H1 (cell line): ENCODE measurements around the gene UTS2R. TPM values are rescaled to one million over a fixed set of nuclear protein-coding genes. Genes with fewer than 3 reads are reported as not detected.

ENCODE experiments used
- CTCF ChIA-PET: fragments of 300-600 bp; sonication (Branson Sonifier 250); formaldehyde crosslinking; loops from one replicate; lab custom pipeline; 2021; ENCODE audit not compliant: partially characterized antibody; lab: Charles Lee
- POLR2A ChIA-PET: fragments of 300-600 bp; sonication (Branson Sonifier 250); formaldehyde crosslinking; loops from one replicate; lab custom pipeline; 2021; ENCODE audit warnings: inconsistent platforms; ENCODE audit not compliant: partially characterized antibody; lab: Charles Lee
- DNase-seq, 2 experiments: peaks; one replicate each; pipeline versions ENCODE4 v3.0.0 to v3.0.0-alpha.2; 2010 to 2022; ENCODE audit warnings: low spot score in 2 of 2, low read depth in 1 of 2, mixed read lengths in 1 of 2
- FAIRE-seq: peaks from 2 replicates; lab custom pipeline; 2011; peaks lifted over from hg19 to GRCh38; lab: Jason Lieb, UNC
- H2AFZ ChIP-seq: 2 replicates; pipeline ENCODE4 v1.8.1; 2012; ENCODE audit warnings: low read length, inconsistent platforms
- H2AK5ac ChIP-seq: 2 replicates; pipeline ENCODE4 v1.6.1; 2013; ENCODE audit warnings: low read depth, low read length
- H2BK120ac ChIP-seq: replicated peaks from 2 replicates; pipeline ENCODE3; 2013; ENCODE audit warnings: low read depth, low read length, inconsistent platforms
- H2BK12ac ChIP-seq: 2 replicates; pipeline ENCODE4 v1.6.1; 2013; ENCODE audit warnings: low read depth, low read length
- H2BK15ac ChIP-seq: 2 replicates; pipeline ENCODE4 v1.6.1; 2013; ENCODE audit warnings: low read length
- H2BK20ac ChIP-seq: 2 replicates; pipeline ENCODE4 v1.6.1; 2013; ENCODE audit warnings: low read length
- H2BK5ac ChIP-seq: 2 replicates; pipeline ENCODE4 v1.6.1; 2013; ENCODE audit warnings: low read depth, low read length
- H3K14ac ChIP-seq: 2 replicates; pipeline ENCODE4 v1.6.1; 2013; ENCODE audit warnings: inconsistent platforms; ENCODE audit not compliant: insufficient read length
- H3K18ac ChIP-seq: 2 replicates; pipeline ENCODE4 v1.6.1; 2013; ENCODE audit warnings: low read length; ENCODE audit errors: extremely low read depth
- H3K23ac ChIP-seq: 2 replicates; pipeline ENCODE4 v1.6.1; 2013; ENCODE audit warnings: inconsistent platforms; ENCODE audit not compliant: insufficient read length
- H3K23me2 ChIP-seq: 2 replicates; pipeline ENCODE4 v1.6.1; 2013; ENCODE audit warnings: low read depth, low read length
- H3K27ac ChIP-seq: 2 replicates; pipeline ENCODE4 v1.6.1; 2011; ENCODE audit warnings: low read depth, low read length, inconsistent platforms
- H3K27me3 ChIP-seq, 4 experiments: replicated peaks in 1 of 4; 1 replicate in 1 of 4; 2 replicates in 3 of 4; pipeline versions ENCODE4 v1.6.1 to v1.8.1; 2011 to 2013; ENCODE audit warnings: low read length in 3 of 4, mild to moderate bottlenecking in 3 of 4, inconsistent platforms in 2 of 4, mixed read lengths in 2 of 4, moderate library complexity in 1 of 4; ENCODE audit not compliant: control insufficient read depth in 3 of 4, insufficient read depth in 3 of 4; ENCODE audit errors: extremely low read depth in 1 of 4
- H3K36me3 ChIP-seq, 4 experiments: 2 replicates each; pipeline versions ENCODE4 v1.6.1 to v1.8.1; 2011 to 2013; ENCODE audit warnings: mild to moderate bottlenecking in 4 of 4, low read length in 3 of 4, moderate library complexity in 2 of 4, control low read depth in 1 of 4, inconsistent platforms in 1 of 4; ENCODE audit not compliant: insufficient read depth in 4 of 4, control insufficient read depth in 2 of 4
- H3K4ac ChIP-seq: replicated peaks from 2 replicates; pipeline ENCODE3; 2013; ENCODE audit warnings: low read length, low read depth, mixed read lengths, inconsistent platforms; ENCODE audit not compliant: insufficient read length
- H3K4me1 ChIP-seq, 4 experiments: replicated peaks in 1 of 4; 1 replicate in 1 of 4; 2 replicates in 3 of 4; pipeline versions ENCODE4 v1.6.1 to v1.8.1; 2011 to 2013; ENCODE audit warnings: low read length in 3 of 4, inconsistent platforms in 2 of 4, mixed read lengths in 1 of 4; ENCODE audit not compliant: insufficient read depth in 4 of 4, control insufficient read depth in 3 of 4
- H3K4me2 ChIP-seq, 2 experiments: 2 replicates each; pipeline versions ENCODE4 v1.6.1 to v1.8.1; 2011 to 2013; ENCODE audit warnings: low read depth in 2 of 2, low read length in 2 of 2, control low read depth in 1 of 2, inconsistent platforms in 1 of 2, mild to moderate bottlenecking in 1 of 2; ENCODE audit not compliant: insufficient read depth in 1 of 2
- H3K4me3 ChIP-seq, 4 experiments: fragments of 200-600, 300-600 bp in 1 of 4; sonication (generic), shearing (Covaris generic), sonication (Bioruptor Twin) in 1 of 4; 2 replicates each; pipeline versions ENCODE4 v1.5.1 to v1.8.1; 2011 to 2016; ENCODE audit warnings: low read length in 4 of 4, low read depth in 3 of 4, control low read depth in 2 of 4, inconsistent platforms in 2 of 4, mild to moderate bottlenecking in 2 of 4, mixed read lengths in 1 of 4, moderate library complexity in 1 of 4; ENCODE audit not compliant: insufficient read depth in 2 of 4; ENCODE audit errors: extremely low read depth in 1 of 4
- H3K56ac ChIP-seq: replicated peaks from 2 replicates; pipeline ENCODE3; 2013; ENCODE audit warnings: low read depth, mild to moderate bottlenecking, mixed read lengths, low read length, inconsistent platforms; ENCODE audit not compliant: insufficient read length
- H3K79me1 ChIP-seq: 2 replicates; pipeline ENCODE4 v1.6.1; 2013; ENCODE audit warnings: low read depth, low read length, control low read depth
- H3K79me2 ChIP-seq, 2 experiments: 2 replicates each; pipeline versions ENCODE4 v1.6.1 to v1.8.1; 2012 to 2013; ENCODE audit warnings: low read length in 2 of 2, mild to moderate bottlenecking in 2 of 2, inconsistent platforms in 1 of 2; ENCODE audit not compliant: insufficient read depth in 2 of 2, control insufficient read depth in 1 of 2
- H3K9ac ChIP-seq, 4 experiments: replicated peaks in 1 of 4; 1 replicate in 1 of 4; 2 replicates in 3 of 4; pipeline versions ENCODE4 v1.6.1 to v1.8.1; 2011 to 2013; ENCODE audit warnings: low read depth in 3 of 4, low read length in 3 of 4, control low read depth in 2 of 4, mild to moderate bottlenecking in 2 of 4, moderate library complexity in 2 of 4, inconsistent platforms in 1 of 4; ENCODE audit errors: extremely low read depth in 1 of 4
- H3K9me3 ChIP-seq, 2 experiments: 2 replicates each; pipeline versions ENCODE4 v1.6.1 to v1.8.1; 2012 to 2013; ENCODE audit warnings: mild to moderate bottlenecking in 2 of 2, moderate library complexity in 2 of 2, control low read depth in 1 of 2, inconsistent platforms in 1 of 2, low read depth in 1 of 2, low read length in 1 of 2, mixed read lengths in 1 of 2; ENCODE audit not compliant: insufficient read depth in 2 of 2
- H4K20me1 ChIP-seq, 2 experiments: replicated peaks in 1 of 2; 2 replicates each; pipeline versions ENCODE3 to v1.8.1; 2011 to 2013; ENCODE audit warnings: inconsistent platforms in 2 of 2, low read length in 2 of 2, mild to moderate bottlenecking in 1 of 2; ENCODE audit not compliant: insufficient read depth in 2 of 2, control insufficient read depth in 1 of 2
- H4K5ac ChIP-seq: 2 replicates; pipeline ENCODE4 v1.6.1; 2013; ENCODE audit warnings: low read length, low read depth, mixed read lengths, inconsistent platforms; ENCODE audit not compliant: insufficient read length
- H4K8ac ChIP-seq: 2 replicates; pipeline ENCODE4 v1.8.0; 2013; ENCODE audit warnings: mild to moderate bottlenecking, moderate library complexity, low read length, inconsistent platforms; ENCODE audit not compliant: insufficient read depth; ENCODE audit errors: extremely low read depth
- H4K91ac ChIP-seq: replicated peaks from 2 replicates; pipeline ENCODE3; 2013; ENCODE audit warnings: low read length, mixed read lengths, inconsistent platforms; ENCODE audit not compliant: insufficient read length
- BRCA1 ChIP-seq: IDR thresholded peaks from 2 replicates; pipeline ENCODE4 v1.6.1; 2012; ENCODE audit warnings: low read depth, low read length, improper control_type of control experiment
- CEBPB ChIP-seq: IDR thresholded peaks from 2 replicates; pipeline ENCODE4 v1.6.1; 2012; ENCODE audit warnings: low read depth, low read length
- EGR1 ChIP-seq: IDR thresholded peaks from 2 replicates; pipeline ENCODE4 v1.6.1; 2011; ENCODE audit warnings: low read depth, low read length, borderline replicate concordance
- EP300 ChIP-seq, 2 experiments: IDR thresholded peaks; 1 replicate in 1 of 2; 2 replicates in 1 of 2; pipeline ENCODE4 v1.6.1; 2011 to 2012; ENCODE audit warnings: low read depth in 2 of 2, low read length in 2 of 2, mild to moderate bottlenecking in 2 of 2, borderline replicate concordance in 1 of 2, inconsistent platforms in 1 of 2, moderate library complexity in 1 of 2
- GABPA ChIP-seq: IDR thresholded peaks from 2 replicates; pipeline ENCODE4 v1.6.1; 2011; ENCODE audit warnings: mild to moderate bottlenecking, low read length, moderate library complexity, borderline replicate concordance; ENCODE audit not compliant: insufficient read depth
- HDAC2 ChIP-seq, 2 experiments: fragments of 300-600 bp in 1 of 2; sonication (generic) in 1 of 2; IDR thresholded peaks; 2 replicates each; pipeline ENCODE4 v1.6.1; 2011 to 2012; ENCODE audit warnings: low read depth in 2 of 2, low read length in 2 of 2, mild to moderate bottlenecking in 2 of 2, moderate library complexity in 2 of 2, borderline replicate concordance in 1 of 2, inconsistent platforms in 1 of 2
- KDM4A ChIP-seq: IDR thresholded peaks from one replicate; pipeline ENCODE4 v1.7.1; 2012; ENCODE audit warnings: low read depth, mild to moderate bottlenecking, moderate library complexity, low read length, inconsistent platforms; ENCODE audit not compliant: severe bottlenecking
- KDM5A ChIP-seq: fragments of 200-600 bp; IDR thresholded peaks from 2 replicates; pipeline ENCODE4 v1.7.1; 2012; ENCODE audit warnings: mild to moderate bottlenecking, low read length, inconsistent platforms, mixed read lengths
- POLR2A ChIP-seq, 2 experiments: IDR thresholded peaks; 1 replicate in 1 of 2; 2 replicates in 1 of 2; pipeline ENCODE4 v1.6.1; 2011; ENCODE audit warnings: low read depth in 2 of 2, low read length in 2 of 2, mild to moderate bottlenecking in 2 of 2; ENCODE audit errors: control extremely low read depth in 1 of 2
- SAP30 ChIP-seq: fragments of 300-600 bp; sonication (generic); IDR thresholded peaks from 2 replicates; pipeline ENCODE4 v1.7.1; 2012; ENCODE audit warnings: low read length, moderate library complexity, mild to moderate bottlenecking, inconsistent platforms; ENCODE audit not compliant: insufficient read depth, insufficient replicate concordance
- SIRT6 ChIP-seq: IDR thresholded peaks from one replicate; pipeline ENCODE4 v1.7.1; 2012; ENCODE audit warnings: low read length, inconsistent platforms
- SUZ12 ChIP-seq: fragments of 200-600 bp; sonication (generic); IDR thresholded peaks from 2 replicates; pipeline ENCODE4 v1.6.1; 2012; ENCODE audit warnings: mild to moderate bottlenecking, inconsistent platforms, low read length, moderate library complexity, mixed read lengths
- TBP ChIP-seq: IDR thresholded peaks from 2 replicates; pipeline ENCODE4 v1.6.1; 2011; ENCODE audit warnings: low read depth, low read length, improper control_type of control experiment
- WGBS, 2 experiments: shearing (Covaris generic) in 1 of 2; methylation state at CpG; one replicate each; pipeline versions ENCODE4 v1.1.6 to v1.1.7; 2013 to 2015; ENCODE audit warnings: low lambda C conversion rate in 2 of 2, mixed read lengths in 2 of 2, inconsistent platforms in 1 of 2, low coverage in 1 of 2, missing lambda C conversion rate in 1 of 2; ENCODE audit not compliant: insufficient replicate concordance in 2 of 2, insufficient coverage in 1 of 2, insufficient read length in 1 of 2; ENCODE audit errors: extremely low coverage in 1 of 2, missing lambda C conversion rate in 1 of 2; 5-methylcytosine and 5-hydroxymethylcytosine counted together
- polyA plus RNA-seq, 7 experiments: library from polyadenylated mRNA; depleted of rRNA in 3 of 7; stranded (reverse) in 5 of 7; unstranded in 2 of 7; fragments of >200 nt in 5 of 7; fragments of 200-250 nt in 2 of 7; gene quantifications; 1 replicate in 5 of 7; 2 replicates in 1 of 7; 4 replicates in 1 of 7; pipeline versions ENCODE4 v1.2.1 to v1.2.3, GENCODE V29; 2011 to 2013; ENCODE audit warnings: missing spikeins in 2 of 7, mixed read lengths in 2 of 7
- total RNA-seq: library from RNA; stranded (reverse); fragmentation: NEBNext Ultra II Directional; extraction: Animal tissue kit (Norgen Biotek cat#: 25700); gene quantifications from 2 replicates; pipeline ENCODE4 v1.2.1, GENCODE V29; 2021
- TF ChIP-seq, protein P1 (sequence below): IDR thresholded peaks from 2 replicates; pipeline ENCODE4 v1.6.1; 2012; ENCODE audit warnings: inconsistent platforms

Gene UTS2R
- total and polyA plus RNA-seq, 2 of the 8 experiments (the other 6 are each of a cell fraction or from before 2014, with no cell fraction given) = 0.27 TPM; not detected in 1

DNA sequence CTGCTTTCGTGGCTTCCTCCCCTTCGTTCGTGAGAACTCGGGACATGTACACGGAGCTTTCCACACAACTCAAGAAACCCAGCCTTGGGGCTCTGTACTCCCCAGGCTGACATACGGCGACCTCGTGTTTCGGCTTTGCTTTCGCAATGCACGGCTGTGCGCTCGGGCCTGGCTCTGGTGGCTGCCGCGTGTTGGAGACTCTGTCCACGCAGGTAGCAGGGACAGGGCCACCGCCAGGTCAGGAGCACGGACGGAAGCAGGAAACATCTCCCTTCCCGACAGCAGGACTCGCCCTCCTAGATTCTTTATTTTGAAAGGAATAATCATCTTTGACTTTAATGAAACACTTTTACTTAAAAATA lies 17.3 kb downstream of the UTS2R start:
- Histone ChIP-seq H3K27ac (no peak overlapping the region), H2AFZ (no peak overlapping the region), H2BK20ac (no peak overlapping the region), H3K79me1 (no peaks in the 10 kb centered on the region), H2BK12ac (no peak overlapping the region), H3K9ac (no peak overlapping the region), H4K8ac (no peak overlapping the region), H3K9me3 (no peaks in the 10 kb centered on the region), H2BK5ac (no peak overlapping the region), H3K27me3 (no peaks in the 10 kb centered on the region), H3K4ac (no peak overlapping the region), H4K91ac (no peak overlapping the region), H3K18ac (no peak overlapping the region), H3K4me3 (no peak overlapping the region), H4K5ac (no peak overlapping the region), H2AK5ac (no peak overlapping the region), H3K4me1 (peaks cover 0 to 9% (median 5%) of the 10 kb centered on the region in 4 experiments; a peak in 5 of 7 replicates), H3K23me2 (no peaks in the 10 kb centered on the region), H3K23ac (no peak overlapping the region), H3K36me3 (0 out of 8 replicates have a peak, but pooled peaks cover 0 to 2% (median 0%) of the 10 kb centered on the region in 4 experiments), H4K20me1 (peaks cover 0 to 1% of the 10 kb centered on the region in 2 experiments), H2BK120ac (no peak overlapping the region), H3K56ac (no peak overlapping the region), H3K79me2 (no peaks in the 10 kb centered on the region), H3K14ac (no peak overlapping the region), H2BK15ac (no peak overlapping the region), H3K4me2 (no peak overlapping the region)
- CTCF ChIA-PET = interaction anchor here (1.4 to 1.7 kb wide), 3 partner anchors 10 to 34 kb away, joined by 3 read pairs; no protein-coding TSS in a partner anchor
- WGBS, 2 experiments = 95% methylated on average over 19 of the region's 21 CpGs; no CpG with 5 or more reads in 1 of the 2 experiments
- no peak for FAIRE-seq
- DNase-seq = no peak
- POLR2A ChIA-PET = no interaction called here
- TF ChIP-seq EGR1 (no peak), EP300 (IDR thresholded peaks at IDR 0.05; ENCODE audit: borderline replicate concordance in 1 of 2, low read depth in 2 of 2, low read length in 2 of 2) (no peak), SUZ12 (no peak), SAP30 (no peak), KDM5A (no peak), HDAC2 (IDR thresholded peaks at IDR 0.05; ENCODE audit: borderline replicate concordance in 1 of 2, low read depth in 2 of 2, low read length in 2 of 2) (no peak), SIRT6 (no peak), BRCA1 (no peak), TBP (no peak), CEBPB (no peak), POLR2A (IDR thresholded peaks at IDR 0.05; ENCODE audit: control extremely low read depth in 1 of 2, low read depth in 2 of 2, low read length in 2 of 2) (no peak), KDM4A (no peak), GABPA (no peak)
- TF ChIP-seq, protein P1, sequence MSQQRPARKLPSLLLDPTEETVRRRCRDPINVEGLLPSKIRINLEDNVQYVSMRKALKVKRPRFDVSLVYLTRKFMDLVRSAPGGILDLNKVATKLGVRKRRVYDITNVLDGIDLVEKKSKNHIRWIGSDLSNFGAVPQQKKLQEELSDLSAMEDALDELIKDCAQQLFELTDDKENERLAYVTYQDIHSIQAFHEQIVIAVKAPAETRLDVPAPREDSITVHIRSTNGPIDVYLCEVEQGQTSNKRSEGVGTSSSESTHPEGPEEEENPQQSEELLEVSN = no peak
